ENCODE results near the gene CORT.
"Not testable (repeated sequence)": the region's sequence is repeated elsewhere in the genome, so short reads cannot be mapped to it uniquely, and the experiment has no call there.

CORT gene

GRCh38 chr1:10449751-10450150, at the start of gene CORT:
Gene CORT, plus strand, starts transcription at chr1:10450031. Its CDS starts 193 bp downstream, at chr1:10450224.
- DNase-seq = no peak

GRCh38 chr1:10401281-10401680, 48.5 kb upstream of the CORT start:
- no peak for DNase-seq

- no peak for DNase-seq
Measured at GRCh38 chr1:10402729-10403274, 47.0 kb upstream of the CORT start.

- DNase-seq = no peak
Measured at GRCh38 chr1:10407201-10407600, 42.6 kb upstream of the CORT start.

GRCh38 chr1:10415211-10415930, 34.5 kb upstream of the CORT start:
- no peak for DNase-seq

GRCh38 chr1:10415967-10416366, 33.9 kb upstream of the CORT start:
- DNase-seq = not testable (repeated sequence)

- DNase-seq = not testable (repeated sequence)
Measured at GRCh38 chr1:10418741-10419140, 31.1 kb upstream of the CORT start.

- DNase-seq = no peak
Measured at GRCh38 chr1:10419351-10419750, 30.5 kb upstream of the CORT start.

- no peak for DNase-seq
Measured at GRCh38 chr1:10421637-10422036, 28.2 kb upstream of the CORT start.

GRCh38 chr1:10424034-10424433, 25.8 kb upstream of the CORT start:
- no peak for DNase-seq

GRCh38 chr1:10424651-10425050, 25.2 kb upstream of the CORT start:
- DNase-seq = no peak

- not testable (repeated sequence) for DNase-seq
Measured at GRCh38 chr1:10425826-10426534, 23.9 kb upstream of the CORT start.

- DNase-seq = not testable (repeated sequence)
Measured at GRCh38 chr1:10426535-10426848, 23.3 kb upstream of the CORT start.

- no peak for DNase-seq
Measured at GRCh38 chr1:10428984-10429383, 20.8 kb upstream of the CORT start.

GRCh38 chr1:10429868-10430215, 20.0 kb upstream of the CORT start:
- DNase-seq = no peak

GRCh38 chr1:10430216-10431069, 19.4 kb upstream of the CORT start, which contains the start of gene CENPS:
Gene CENPS, plus strand, starts transcription at chr1:10430433. Its CDS starts 85 bp downstream, at chr1:10430518.
- DNase-seq = peak; percentile 100

GRCh38 chr1:10431070-10431730, 18.6 kb upstream of the CORT start:
- DNase-seq = peak; percentile 93

GRCh38 chr1:10432910-10433700, 16.7 kb upstream of the CORT start:
- DNase-seq = no peak

- no peak for DNase-seq
Measured at GRCh38 chr1:10433790-10434189, 16.0 kb upstream of the CORT start.

- DNase-seq = no peak
Measured at GRCh38 chr1:10434590-10434989, 15.2 kb upstream of the CORT start.

GRCh38 chr1:10437052-10437451, 12.8 kb upstream of the CORT start:
- no peak for DNase-seq

- peak; percentile 96 for DNase-seq
Measured at GRCh38 chr1:10438677-10439163, 11.1 kb upstream of the CORT start.
